SK-N-SH (cell line): Measurements from ENCODE around the gene PDE4DIP. TPM values are rescaled to one million over a fixed set of nuclear protein-coding genes. Genes with fewer than 3 reads are reported as not detected.
"Not testable (repeated sequence)": the region's sequence is repeated elsewhere in the genome, so short reads cannot be mapped to it uniquely, and the experiment has no call there.

Source experiments
- CTCF ChIA-PET: fragments of 300-600, 350-600 bp; formaldehyde crosslinking; extraction: SDS; loops from one replicate; lab custom pipeline; 2021; lab: Yijun Ruan, JAX
- POLR2A ChIA-PET: fragments of 350-600 bp; sonication (Branson Sonifier 250); formaldehyde crosslinking; extraction: SDS; loops from one replicate; lab custom pipeline; 2020; ENCODE audit warnings: antibody characterized with exemption, inconsistent platforms; lab: Yijun Ruan, JAX
- DNase-seq: peaks from one replicate; pipeline ENCODE4 v3.0.0; 2012
- H2AFZ ChIP-seq: fragments of 200-600 bp; sonication (generic); 2 replicates; pipeline ENCODE4 v1.8.1; 2016; ENCODE audit warnings: antibody characterized with exemption, mild to moderate bottlenecking, low read depth
- H3F3A ChIP-seq: fragments of 200-600 bp; sonication (generic); replicated peaks from 2 replicates; pipeline ENCODE3; 2016; ENCODE audit warnings: antibody characterized with exemption, mild to moderate bottlenecking; ENCODE audit not compliant: insufficient read depth
- H3K27ac ChIP-seq, 2 experiments: fragments of 200-500 bp in 1 of 2; fragments of 200-600 bp in 1 of 2; sonication (Bioruptor generic) in 1 of 2; sonication (generic), shearing (Covaris generic) in 1 of 2; 2 replicates each; pipeline versions ENCODE4 v1.5.1 to v1.6.1; 2014 to 2016; ENCODE audit warnings: low read depth in 2 of 2, inconsistent platforms in 1 of 2, low read length in 1 of 2, mild to moderate bottlenecking in 1 of 2, mixed read lengths in 1 of 2
- H3K27me3 ChIP-seq: fragments of 200-600 bp; sonication (generic), shearing (Covaris generic); 2 replicates; pipeline ENCODE4 v1.6.1; 2016; ENCODE audit warnings: mixed run types; ENCODE audit not compliant: insufficient read depth
- H3K36me3 ChIP-seq, 2 experiments: fragments of 200-500 bp in 1 of 2; fragments of 200-600 bp in 1 of 2; sonication (Bioruptor generic) in 1 of 2; sonication (generic) in 1 of 2; replicated peaks in 1 of 2; 2 replicates each; pipeline versions ENCODE3 to v1.5.1; 2014 to 2016; ENCODE audit warnings: low read length in 1 of 2, mild to moderate bottlenecking in 1 of 2; ENCODE audit not compliant: insufficient read depth in 2 of 2, control insufficient read depth in 1 of 2
- H3K4me1 ChIP-seq, 2 experiments: fragments of 200-500 bp in 1 of 2; fragments of 200-600 bp in 1 of 2; sonication (Bioruptor generic) in 1 of 2; sonication (generic), shearing (Covaris generic) in 1 of 2; 2 replicates each; pipeline versions ENCODE4 v1.5.1 to v1.6.1; 2014 to 2016; ENCODE audit warnings: low read depth in 1 of 2, low read length in 1 of 2, mixed run types in 1 of 2; ENCODE audit not compliant: insufficient read depth in 2 of 2, control insufficient read depth in 1 of 2
- H3K4me2 ChIP-seq: fragments of 200-600 bp; sonication (generic), shearing (Covaris generic); 2 replicates; pipeline ENCODE4 v1.6.1; 2017; ENCODE audit warnings: mixed run types
- H3K4me3 ChIP-seq, 2 experiments: fragments of 200-500 bp in 1 of 2; fragments of 200-600 bp in 1 of 2; sonication (Bioruptor generic) in 1 of 2; sonication (generic), shearing (Covaris generic) in 1 of 2; 2 replicates each; pipeline versions ENCODE4 v1.5.1 to v1.8.1; 2014 to 2016; ENCODE audit warnings: low read depth in 2 of 2, inconsistent platforms in 1 of 2, low read length in 1 of 2, mild to moderate bottlenecking in 1 of 2, mixed read lengths in 1 of 2, moderate library complexity in 1 of 2
- H3K79me2 ChIP-seq: fragments of 200-600 bp; sonication (generic); 2 replicates; pipeline ENCODE4 v1.8.1; 2017; ENCODE audit warnings: mild to moderate bottlenecking; ENCODE audit not compliant: insufficient read depth
- H3K9ac ChIP-seq: fragments of 200-600 bp; sonication (generic); 2 replicates; pipeline ENCODE4 v1.6.1; 2017; ENCODE audit warnings: mixed run types
- H3K9me2 ChIP-seq: fragments of 200-600 bp; sonication (generic); 2 replicates; pipeline ENCODE4 v1.6.1; 2017; ENCODE audit warnings: mixed run types
- H3K9me3 ChIP-seq: fragments of 200-600 bp; sonication (generic); 2 replicates; pipeline ENCODE4 v1.6.1; 2017; ENCODE audit warnings: mixed run types, mild to moderate bottlenecking, moderate library complexity
- H4K20me1 ChIP-seq: fragments of 200-600 bp; sonication (generic); 2 replicates; pipeline ENCODE4 v1.6.1; 2017; ENCODE audit warnings: mild to moderate bottlenecking, mixed run types; ENCODE audit not compliant: insufficient read depth
- WGBS: methylation state at CpG from one replicate; pipeline ENCODE4 v1.1.6; 2017; ENCODE audit warnings: low lambda C conversion rate; 5-methylcytosine and 5-hydroxymethylcytosine counted together
- polyA plus RNA-seq, 3 experiments: library from polyadenylated mRNA; depleted of rRNA; stranded (reverse); fragments of >200 nt; gene quantifications; 2 replicates each; pipeline ENCODE4 v1.2.3, GENCODE V29; 2012

Gene PDE4DIP
- polyA plus RNA-seq, 1 of the 3 experiments (the other 2 are of a cell fraction), result 28.7 TPM

DNA sequence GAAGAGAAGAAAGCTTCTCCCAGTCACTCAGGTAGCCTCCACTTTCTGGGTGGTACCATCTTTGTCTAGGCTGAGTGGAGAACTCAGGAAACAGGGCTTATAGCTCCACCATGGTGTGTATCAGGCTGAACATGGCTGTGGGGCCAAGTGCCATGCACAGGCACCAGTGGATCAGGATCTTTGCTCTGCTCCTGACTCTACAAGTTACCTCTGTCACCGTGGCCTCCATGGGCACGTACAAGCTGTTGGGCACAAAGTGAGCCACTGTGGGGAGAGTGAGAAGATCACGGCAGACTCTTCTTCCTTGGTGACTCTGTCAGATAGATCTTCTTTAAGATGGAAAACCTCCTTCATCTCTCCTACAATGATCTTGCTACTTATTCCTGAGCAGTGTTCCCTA is 165.5 kb downstream of the PDE4DIP start:
- H2AFZ ChIP-seq, H3K36me3 ChIP-seq, H3K27me3 ChIP-seq, H4K20me1 ChIP-seq, H3K9ac ChIP-seq, H3K9me3 ChIP-seq, H3K9me2 ChIP-seq, POLR2A ChIA-PET, H3K4me1 ChIP-seq, H3K27ac ChIP-seq, H3K79me2 ChIP-seq, CTCF ChIA-PET, H3K4me3 ChIP-seq, H3F3A ChIP-seq, DNase-seq, H3K4me2 ChIP-seq: not testable (repeated sequence)
- WGBS, result 54% methylated on average over 3 of the region's 3 CpGs

- H2AFZ ChIP-seq, H3K4me1 ChIP-seq, H3K9ac ChIP-seq, POLR2A ChIA-PET, H3F3A ChIP-seq, CTCF ChIA-PET, DNase-seq, H3K4me3 ChIP-seq, H3K9me3 ChIP-seq, H3K4me2 ChIP-seq, H3K36me3 ChIP-seq, H3K79me2 ChIP-seq, H3K27ac ChIP-seq, H3K27me3 ChIP-seq, H3K9me2 ChIP-seq, H4K20me1 ChIP-seq: not testable (repeated sequence)
- 63% methylated on average over 2 of the region's 5 CpGs for WGBS
These were observed 168.4 kb downstream of the PDE4DIP start for GRCh38 chr1:149012599-149012998.

- H3K4me2 ChIP-seq, H3K9me2 ChIP-seq, H4K20me1 ChIP-seq, H2AFZ ChIP-seq, H3K79me2 ChIP-seq, DNase-seq, H3K4me1 ChIP-seq, H3F3A ChIP-seq, POLR2A ChIA-PET, CTCF ChIA-PET, H3K27ac ChIP-seq, H3K4me3 ChIP-seq, H3K9me3 ChIP-seq, H3K9ac ChIP-seq, H3K27me3 ChIP-seq, H3K36me3 ChIP-seq: not testable (repeated sequence)
- 49% methylated on average over 4 of the region's 4 CpGs for WGBS
These were observed 169.3 kb downstream of the PDE4DIP start for GRCh38 chr1:149013513-149013912.

DNA sequence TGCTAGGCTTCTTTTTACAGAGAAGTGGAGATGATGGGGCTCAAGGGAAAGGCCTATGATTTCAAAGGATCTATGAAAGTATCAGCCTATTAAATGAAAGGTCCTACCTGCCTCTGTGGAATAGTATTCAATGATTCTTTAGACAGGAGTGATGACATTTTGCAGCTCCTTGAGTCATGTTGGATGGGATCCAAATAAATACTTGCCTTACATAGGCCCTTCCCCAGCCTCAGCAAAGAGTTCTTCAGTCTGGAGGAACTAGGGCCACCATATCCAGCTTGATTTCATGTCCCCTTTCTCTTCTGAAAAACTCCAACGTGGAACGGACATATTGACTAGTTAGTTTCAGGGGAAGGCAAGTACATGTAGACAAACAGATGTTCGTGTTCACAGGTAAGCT is 171.3 kb downstream of the PDE4DIP start:
- H3K4me2 ChIP-seq, H4K20me1 ChIP-seq, H2AFZ ChIP-seq, DNase-seq, H3K79me2 ChIP-seq, H3K36me3 ChIP-seq, H3K9me3 ChIP-seq, H3K4me3 ChIP-seq, H3K9me2 ChIP-seq, H3F3A ChIP-seq, H3K27ac ChIP-seq, POLR2A ChIA-PET, H3K4me1 ChIP-seq, H3K27me3 ChIP-seq, CTCF ChIA-PET, H3K9ac ChIP-seq: not testable (repeated sequence)
- 72% methylated on average over 3 of the region's 3 CpGs for WGBS

- DNase-seq, H3K4me2 ChIP-seq, H3K27ac ChIP-seq, POLR2A ChIA-PET, H2AFZ ChIP-seq, H3K9me2 ChIP-seq, H3K4me1 ChIP-seq, H3F3A ChIP-seq, H3K9me3 ChIP-seq, H4K20me1 ChIP-seq, H3K79me2 ChIP-seq, H3K27me3 ChIP-seq, H3K4me3 ChIP-seq, CTCF ChIA-PET, H3K9ac ChIP-seq, H3K36me3 ChIP-seq: not testable (repeated sequence)
- WGBS, result 100% methylated on average over 2 of the region's 2 CpGs
These were observed 172.4 kb downstream of the PDE4DIP start for GRCh38 chr1:149016626-149017025.

- H3K27me3 ChIP-seq, DNase-seq, H3F3A ChIP-seq, H3K4me1 ChIP-seq, H3K9ac ChIP-seq, POLR2A ChIA-PET, CTCF ChIA-PET, H4K20me1 ChIP-seq, H3K36me3 ChIP-seq, H3K79me2 ChIP-seq, H3K9me2 ChIP-seq, H3K27ac ChIP-seq, H3K4me2 ChIP-seq, H3K9me3 ChIP-seq, H3K4me3 ChIP-seq, H2AFZ ChIP-seq: not testable (repeated sequence)
- 23% methylated on average over 2 of the region's 3 CpGs for WGBS
These were observed 174.3 kb downstream of the PDE4DIP start for GRCh38 chr1:149018577-149018976.

DNA sequence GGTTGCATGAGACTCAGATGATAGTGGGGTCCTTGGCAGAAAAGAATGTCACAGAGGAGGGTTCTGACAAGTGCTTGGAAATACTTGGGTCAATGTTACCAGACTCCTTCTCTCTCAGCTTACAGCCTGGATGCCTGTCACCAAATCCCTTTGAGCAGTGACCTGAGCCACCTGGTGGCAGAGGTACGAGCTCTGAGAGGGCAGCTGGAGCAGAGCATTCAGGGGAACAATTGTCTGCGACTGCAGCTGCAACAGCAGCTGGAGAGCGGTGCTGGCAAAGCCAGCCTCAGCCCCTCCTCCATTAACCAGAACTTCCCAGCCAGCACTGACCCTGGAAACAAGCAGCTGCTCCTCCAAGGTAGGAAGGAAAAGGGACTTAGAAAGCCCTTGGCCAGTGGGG is 180.1 kb downstream of the PDE4DIP start:
- H3K27ac ChIP-seq, H3K9me3 ChIP-seq, H3K4me3 ChIP-seq, H2AFZ ChIP-seq, H4K20me1 ChIP-seq, H3F3A ChIP-seq, H3K9ac ChIP-seq, H3K4me1 ChIP-seq, H3K9me2 ChIP-seq, POLR2A ChIA-PET, DNase-seq, H3K27me3 ChIP-seq, H3K36me3 ChIP-seq, H3K4me2 ChIP-seq, CTCF ChIA-PET, H3K79me2 ChIP-seq: not testable (repeated sequence)
- WGBS, result no CpG with 5 or more reads among the region's 3 CpGs
